ENCODE measurements around the gene TSC22D2.

TSC22D2 gene

GRCh38 chr3:150411106-150411460, 3.0 kb downstream of the TSC22D2 start:
- DNase-seq (ENCODE audit: low read depth in 4 of 4, low spot score in 1 of 4): no peak

GRCh38 chr3:150411546-150411945, 3.4 kb downstream of the TSC22D2 start:
- no peak for DNase-seq (ENCODE audit: low read depth in 4 of 4, low spot score in 1 of 4)

- DNase-seq (ENCODE audit: low read depth in 4 of 4, low spot score in 1 of 4): no peak
These were observed 3.9 kb downstream of the TSC22D2 start for GRCh38 chr3:150411976-150412375.

- DNase-seq (ENCODE audit: low read depth in 4 of 4, low spot score in 1 of 4): no peak
These were observed 4.6 kb downstream of the TSC22D2 start for GRCh38 chr3:150412561-150413231.

GRCh38 chr3:150414258-150414657, 6.2 kb downstream of the TSC22D2 start:
- no peak for DNase-seq (ENCODE audit: low read depth in 4 of 4, low spot score in 1 of 4)

- DNase-seq (ENCODE audit: low read depth in 4 of 4, low spot score in 1 of 4): no peak
These were observed 6.9 kb downstream of the TSC22D2 start for GRCh38 chr3:150414959-150415358.

GRCh38 chr3:150419076-150419868, 11.2 kb downstream of the TSC22D2 start:
- DNase-seq (ENCODE audit: low read depth in 4 of 4, low spot score in 1 of 4): no peak

- no peak for DNase-seq (ENCODE audit: low read depth in 4 of 4, low spot score in 1 of 4)
These were observed 11.9 kb downstream of the TSC22D2 start for GRCh38 chr3:150419959-150420358.

- DNase-seq (ENCODE audit: low read depth in 4 of 4, low spot score in 1 of 4): no peak
These were observed 13.2 kb downstream of the TSC22D2 start for GRCh38 chr3:150421256-150421655.

- no peak for DNase-seq (ENCODE audit: low read depth in 4 of 4, low spot score in 1 of 4)
These were observed 13.9 kb downstream of the TSC22D2 start for GRCh38 chr3:150421799-150422548.

GRCh38 chr3:150422907-150423306, 14.8 kb downstream of the TSC22D2 start:
- no peak for DNase-seq (ENCODE audit: low read depth in 4 of 4, low spot score in 1 of 4)

- no peak for DNase-seq (ENCODE audit: low read depth in 4 of 4, low spot score in 1 of 4)
These were observed 15.7 kb downstream of the TSC22D2 start for GRCh38 chr3:150423761-150424160.

GRCh38 chr3:150426292-150426691, 18.2 kb downstream of the TSC22D2 start:
- DNase-seq (ENCODE audit: low read depth in 4 of 4, low spot score in 1 of 4): no peak

- DNase-seq (ENCODE audit: low read depth in 4 of 4, low spot score in 1 of 4): no peak
These were observed 20.5 kb downstream of the TSC22D2 start for GRCh38 chr3:150428562-150428961.

- no peak for DNase-seq (ENCODE audit: low read depth in 4 of 4, low spot score in 1 of 4)
These were observed 21.9 kb downstream of the TSC22D2 start for GRCh38 chr3:150429767-150430671.

GRCh38 chr3:150433347-150433746, 25.2 kb downstream of the TSC22D2 start:
- DNase-seq (ENCODE audit: low read depth in 4 of 4, low spot score in 1 of 4): no peak

GRCh38 chr3:150434234-150434633, 26.1 kb downstream of the TSC22D2 start:
- DNase-seq (ENCODE audit: low read depth in 4 of 4, low spot score in 1 of 4): no peak

GRCh38 chr3:150436161-150436560, 28.1 kb downstream of the TSC22D2 start:
- no peak for DNase-seq (ENCODE audit: low read depth in 4 of 4, low spot score in 1 of 4)

GRCh38 chr3:150439657-150440056, 31.6 kb downstream of the TSC22D2 start:
- DNase-seq (ENCODE audit: low read depth in 4 of 4, low spot score in 1 of 4): no peak

- no peak for DNase-seq (ENCODE audit: low read depth in 4 of 4, low spot score in 1 of 4)
These were observed 35.2 kb downstream of the TSC22D2 start for GRCh38 chr3:150443331-150443741.

GRCh38 chr3:150444371-150444770, 36.3 kb downstream of the TSC22D2 start:
- no peak for DNase-seq (ENCODE audit: low read depth in 4 of 4, low spot score in 1 of 4)

Data from stimulated activated CD4-positive, alpha-beta T cell treated with anti-CD3 and anti-CD28 coated beads, Interleukin-1b, Interleukin-23, amount 100 ng/mL, for 24 hours (primary cell).